Astrocyte (in vitro differentiated cells and primary cell): ENCODE results near the gene HOXA2. TPM values are rescaled to one million over a fixed set of nuclear protein-coding genes. Genes with fewer than 3 reads are reported as not detected.
A peak's percentile ranks its signal among the peaks of the same experiment; 100 is the strongest.

Experiments
- DNase-seq: peaks from one replicate; pipeline ENCODE4 v3.0.0-alpha.2; 2010; ENCODE audit warnings: low read depth
- FAIRE-seq: peaks from 2 replicates; lab custom pipeline; 2011; peaks lifted over from hg19 to GRCh38; lab: Jason Lieb, UNC
- H2AFZ ChIP-seq: 2 replicates; pipeline ENCODE4 v1.6.0; 2012; ENCODE audit warnings: low read depth, low read length, inconsistent platforms
- H3K27ac ChIP-seq: 2 replicates; pipeline ENCODE4 v1.5.1; 2011; ENCODE audit warnings: low read depth, low read length, inconsistent platforms
- H3K27me3 ChIP-seq: 2 replicates; pipeline ENCODE4 v1.6.0; 2011; ENCODE audit warnings: low read length, inconsistent platforms; ENCODE audit not compliant: insufficient read depth
- H3K36me3 ChIP-seq: 2 replicates; pipeline ENCODE4 v1.5.1; 2011; ENCODE audit warnings: low read length, inconsistent platforms; ENCODE audit not compliant: insufficient read depth
- H3K4me1 ChIP-seq: 2 replicates; pipeline ENCODE4 v1.5.1; 2011; ENCODE audit warnings: low read length, inconsistent platforms; ENCODE audit not compliant: insufficient read depth
- H3K4me2 ChIP-seq: 2 replicates; pipeline ENCODE4 v1.6.0; 2012; ENCODE audit warnings: low read length, inconsistent platforms
- H3K4me3 ChIP-seq: 2 replicates; pipeline ENCODE4 v1.5.1; 2011; ENCODE audit warnings: low read depth, mild to moderate bottlenecking, low read length, inconsistent platforms; ENCODE audit not compliant: insufficient read depth
- H3K79me2 ChIP-seq: 2 replicates; pipeline ENCODE4 v1.6.0; 2012; ENCODE audit warnings: mild to moderate bottlenecking, low read length, inconsistent platforms; ENCODE audit not compliant: insufficient read depth
- H3K9ac ChIP-seq: 2 replicates; pipeline ENCODE4 v1.6.0; 2012; ENCODE audit warnings: mild to moderate bottlenecking, low read length, inconsistent platforms
- H3K9me3 ChIP-seq: 2 replicates; pipeline ENCODE4 v1.5.1; 2012; ENCODE audit warnings: low read depth, mild to moderate bottlenecking, low read length, inconsistent platforms; ENCODE audit not compliant: insufficient read depth
- H4K20me1 ChIP-seq: 2 replicates; pipeline ENCODE4 v1.6.0; 2012; ENCODE audit warnings: low read length, inconsistent platforms; ENCODE audit not compliant: insufficient read depth
- H3K27ac Mint-ChIP-seq: one replicate; pipeline ENCODE4 v1.8.0; 2021; ENCODE audit warnings: mild to moderate bottlenecking, mixed read lengths; ENCODE audit not compliant: unreplicated experiment
- H3K27me3 Mint-ChIP-seq: one replicate; pipeline ENCODE4 v1.8.0; 2021; ENCODE audit warnings: low read depth, mixed read lengths; ENCODE audit not compliant: unreplicated experiment
- H3K36me3 Mint-ChIP-seq: one replicate; pipeline ENCODE4 v1.8.0; 2021; ENCODE audit warnings: low read depth, mixed read lengths; ENCODE audit not compliant: unreplicated experiment
- H3K4me1 Mint-ChIP-seq: one replicate; pipeline ENCODE4 v1.8.0; 2021; ENCODE audit warnings: low read depth, mixed read lengths; ENCODE audit not compliant: unreplicated experiment
- H3K4me3 Mint-ChIP-seq: one replicate; pipeline ENCODE4 v1.8.0; 2021; ENCODE audit warnings: mild to moderate bottlenecking, moderate library complexity, mixed read lengths; ENCODE audit not compliant: unreplicated experiment
- H3K9me3 Mint-ChIP-seq: one replicate; pipeline ENCODE4 v1.8.0; 2021; ENCODE audit warnings: mild to moderate bottlenecking, mixed read lengths; ENCODE audit not compliant: unreplicated experiment
- EZH2 ChIP-seq: IDR thresholded peaks from 2 replicates; pipeline ENCODE4 v1.6.1; 2012; ENCODE audit warnings: mild to moderate bottlenecking, low read length, inconsistent platforms; ENCODE audit not compliant: insufficient read depth
- total RNA-seq: library from RNA; stranded (reverse); gene quantifications from 2 replicates; pipeline ENCODE4 v1.2.1, GENCODE V29; 2021
- TF ChIP-seq, protein P1 (sequence below): IDR thresholded peaks from 2 replicates; pipeline ENCODE4 v1.5.1; 2011; ENCODE audit warnings: low read depth, mild to moderate bottlenecking, inconsistent platforms, low read length, moderate library complexity; ENCODE audit not compliant: insufficient read depth

Gene HOXA2
- total RNA-seq, 1 donor from 2014 or later, result not detected

DNA sequence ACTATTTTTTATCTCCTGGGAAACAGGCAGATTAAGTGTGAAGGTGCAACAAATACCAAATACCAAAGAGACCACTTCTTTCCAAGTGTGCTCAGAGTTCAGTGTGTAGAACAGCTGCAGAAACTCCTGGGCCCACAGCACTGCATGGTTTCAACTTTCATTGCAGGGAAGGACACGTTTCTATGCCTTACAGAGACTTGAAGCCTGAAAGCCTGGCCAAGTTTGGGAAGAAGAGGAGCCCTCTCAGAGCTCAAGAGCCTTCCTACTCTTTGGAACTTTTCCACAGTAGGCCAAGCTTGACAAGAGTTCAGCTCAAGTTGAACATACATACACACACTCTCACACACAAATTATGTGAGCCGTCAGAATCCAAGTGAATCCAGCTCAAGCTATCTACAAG lies 25.6 kb upstream of the HOXA2 start:
- DNase-seq (peak; percentile 67), FAIRE-seq (no peak)
- H3K27me3 ChIP-seq, result peaks cover 74% of the 10 kb centered on the region
- no peaks in the 10 kb centered on the region for H3K9me3 ChIP-seq
- H3K27ac ChIP-seq, result no peak overlapping the region
- Mint-ChIP-seq H3K27me3 (peaks cover 88% of the 10 kb centered on the region), H3K9me3 (peaks cover 40% of the 10 kb centered on the region), H3K4me1 (peaks cover 2% of the 10 kb centered on the region), H3K27ac (no peak overlapping the region), H3K4me3 (no peak overlapping the region), H3K36me3 (no peaks in the 10 kb centered on the region)
- no peak overlapping the region for H3K4me2 ChIP-seq
- no peak overlapping the region for H3K4me3 ChIP-seq
- H3K9ac ChIP-seq, result no peak overlapping the region
- no peaks in the 10 kb centered on the region for H3K79me2 ChIP-seq
- no peak overlapping the region for H2AFZ ChIP-seq
- peaks cover 8% of the 10 kb centered on the region for H3K4me1 ChIP-seq
- no peaks in the 10 kb centered on the region for H4K20me1 ChIP-seq
- TF ChIP-seq, protein P1, sequence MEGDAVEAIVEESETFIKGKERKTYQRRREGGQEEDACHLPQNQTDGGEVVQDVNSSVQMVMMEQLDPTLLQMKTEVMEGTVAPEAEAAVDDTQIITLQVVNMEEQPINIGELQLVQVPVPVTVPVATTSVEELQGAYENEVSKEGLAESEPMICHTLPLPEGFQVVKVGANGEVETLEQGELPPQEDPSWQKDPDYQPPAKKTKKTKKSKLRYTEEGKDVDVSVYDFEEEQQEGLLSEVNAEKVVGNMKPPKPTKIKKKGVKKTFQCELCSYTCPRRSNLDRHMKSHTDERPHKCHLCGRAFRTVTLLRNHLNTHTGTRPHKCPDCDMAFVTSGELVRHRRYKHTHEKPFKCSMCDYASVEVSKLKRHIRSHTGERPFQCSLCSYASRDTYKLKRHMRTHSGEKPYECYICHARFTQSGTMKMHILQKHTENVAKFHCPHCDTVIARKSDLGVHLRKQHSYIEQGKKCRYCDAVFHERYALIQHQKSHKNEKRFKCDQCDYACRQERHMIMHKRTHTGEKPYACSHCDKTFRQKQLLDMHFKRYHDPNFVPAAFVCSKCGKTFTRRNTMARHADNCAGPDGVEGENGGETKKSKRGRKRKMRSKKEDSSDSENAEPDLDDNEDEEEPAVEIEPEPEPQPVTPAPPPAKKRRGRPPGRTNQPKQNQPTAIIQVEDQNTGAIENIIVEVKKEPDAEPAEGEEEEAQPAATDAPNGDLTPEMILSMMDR, result no peak
- no peak for TF ChIP-seq EZH2
- H3K36me3 ChIP-seq, result no peaks in the 10 kb centered on the region

DNA sequence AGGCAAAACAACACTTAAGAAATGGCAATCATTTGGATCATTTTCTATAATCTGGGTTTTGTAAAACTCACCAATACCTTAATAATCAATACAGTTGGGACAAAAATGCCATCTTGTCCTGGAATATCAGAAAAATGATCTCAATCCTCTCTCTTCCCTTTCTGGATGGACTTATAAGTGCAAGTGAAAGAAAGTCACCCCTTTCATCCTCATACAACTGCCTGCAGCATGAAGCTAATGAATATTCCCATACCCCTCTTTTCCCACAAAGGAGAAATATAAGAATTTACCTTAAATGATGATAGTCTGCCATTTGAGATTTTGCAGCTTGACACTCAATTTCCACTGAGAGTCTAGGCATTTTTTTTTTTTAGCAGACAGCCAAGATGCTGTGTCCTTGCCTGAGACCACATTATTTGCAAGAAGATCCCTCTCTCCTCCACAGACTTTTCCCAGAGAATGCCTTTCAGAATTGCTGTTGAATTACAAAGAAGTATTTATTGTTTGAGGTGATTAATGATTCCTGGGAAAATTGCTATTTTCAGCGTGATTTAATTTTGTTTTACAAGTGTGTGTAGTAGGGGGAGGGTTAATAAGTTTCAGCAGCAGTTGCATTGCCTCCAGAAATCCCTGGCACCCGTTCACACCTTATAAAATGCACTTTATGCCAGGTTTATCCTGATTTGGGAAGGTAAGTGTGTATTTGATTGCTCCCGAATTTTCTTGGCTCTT lies 24.3 kb upstream of the HOXA2 start:
- no peak overlapping the region for H3K4me3 ChIP-seq

More for the DNA sequence above, 24.3 kb upstream of the HOXA2 start:
- Mint-ChIP-seq H3K27me3 (peaks cover 91% of the 10 kb centered on the region), H3K36me3 (peaks cover 2% of the 10 kb centered on the region), H3K4me3 (no peak overlapping the region), H3K27ac (no peak overlapping the region), H3K9me3 (peaks cover 43% of the 10 kb centered on the region), H3K4me1 (peaks cover 2% of the 10 kb centered on the region)
- Histone ChIP-seq H3K4me2 (no peak overlapping the region), H3K27me3 (peaks cover 75% of the 10 kb centered on the region), H3K36me3 (no peaks in the 10 kb centered on the region), H4K20me1 (no peaks in the 10 kb centered on the region), H3K27ac (no peak overlapping the region), H3K9me3 (no peaks in the 10 kb centered on the region), H3K4me1 (peaks cover 11% of the 10 kb centered on the region), H2AFZ (no peak overlapping the region), H3K9ac (no peak overlapping the region), H3K79me2 (peaks cover 9% of the 10 kb centered on the region)
- DNase-seq, result peak; percentile 62
- FAIRE-seq, result no peak
- no peak for TF ChIP-seq EZH2
- TF ChIP-seq, protein P1, result no peak
